OCI-LY3 (cell line): ENCODE results near the gene CADPS2.

Experiments used
- H2AFZ ChIP-seq: fragments of 200-600, 300-600 bp; shearing (Covaris generic); 2 replicates; pipeline ENCODE4 v1.6.0; 2014; ENCODE audit warnings: antibody characterized with exemption, low read depth, low read length
- H3K27ac ChIP-seq: fragments of 200-600, 300-600 bp; sonication (generic); 2 replicates; pipeline ENCODE4 v1.5.1; 2014; ENCODE audit warnings: mild to moderate bottlenecking, low read length, moderate library complexity, mixed read lengths
- H3K27me3 ChIP-seq: fragments of 200-600, 300-600 bp; sonication (generic); 2 replicates; pipeline ENCODE4 v1.6.1; 2014; ENCODE audit warnings: low read depth, low read length, mixed read lengths
- H3K36me3 ChIP-seq: fragments of 200-600, 300-600 bp; sonication (generic); replicated peaks from 2 replicates; pipeline ENCODE3; 2014; ENCODE audit warnings: low read depth, low read length, mixed read lengths
- H3K4me1 ChIP-seq: fragments of 300-600, 200-600 bp; sonication (generic); 2 replicates; pipeline ENCODE4 v1.6.1; 2014; ENCODE audit warnings: low read length, mixed read lengths
- H3K4me2 ChIP-seq: fragments of 200-600, 300-600 bp; sonication (generic); 2 replicates; pipeline ENCODE4 v1.6.1; 2014; ENCODE audit warnings: low read length, mixed read lengths
- H3K4me3 ChIP-seq: fragments of 300-600, 200-600 bp; sonication (generic); 2 replicates; pipeline ENCODE4 v1.5.1; 2014; ENCODE audit warnings: antibody characterized with exemption, mild to moderate bottlenecking, low read length, moderate library complexity
- H3K79me2 ChIP-seq: fragments of 300-600, 200-600 bp; shearing (Covaris generic); 2 replicates; pipeline ENCODE4 v1.6.1; 2014; ENCODE audit warnings: mild to moderate bottlenecking, low read length, mixed read lengths
- H3K9ac ChIP-seq: fragments of 300-600, 200-600 bp; shearing (Covaris generic); 2 replicates; pipeline ENCODE4 v1.6.0; 2014; ENCODE audit warnings: mild to moderate bottlenecking, low read length, moderate library complexity
- H3K9me3 ChIP-seq: fragments of 200-600, 300-600 bp; shearing (Covaris generic); 2 replicates; pipeline ENCODE4 v1.6.1; 2014; ENCODE audit warnings: low read length, mixed read lengths; ENCODE audit not compliant: insufficient read depth
- H4K20me1 ChIP-seq: fragments of 200-600, 300-600 bp; sonication (generic); 2 replicates; pipeline ENCODE4 v1.6.1; 2016; ENCODE audit warnings: low read length, mixed read lengths; ENCODE audit not compliant: insufficient read depth
- CTCF ChIP-seq: fragments of 200-600, 300-600 bp; sonication (generic); IDR thresholded peaks from 2 replicates; pipeline ENCODE4 v1.5.1; 2014; ENCODE audit warnings: antibody characterized with exemption, low read length, low read depth
- EZH2phosphoT487 ChIP-seq: fragments of 200-600 bp; shearing (Covaris generic); IDR thresholded peaks from 2 replicates; pipeline ENCODE4 v1.6.1; 2018; ENCODE audit warnings: antibody characterized with exemption, mixed run types, low read depth

CADPS2 gene

GRCh38 chr7:122394512-122394911 lies 491.7 kb downstream of the CADPS2 start:
- Histone ChIP-seq H2AFZ (no peak overlapping the region), H3K79me2 (no peaks in the 10 kb centered on the region), H3K4me1 (peaks cover 12% of the 10 kb centered on the region), H3K36me3 (no peaks in the 10 kb centered on the region), H3K9ac (no peak overlapping the region), H3K27ac (no peak overlapping the region), H3K27me3 (no peaks in the 10 kb centered on the region), H3K9me3 (no peaks in the 10 kb centered on the region), H3K4me2 (no peak overlapping the region), H3K4me3 (no peak overlapping the region), H4K20me1 (no peaks in the 10 kb centered on the region)
- TF ChIP-seq CTCF, result no peak
- no peak for TF ChIP-seq EZH2phosphoT487

DNA sequence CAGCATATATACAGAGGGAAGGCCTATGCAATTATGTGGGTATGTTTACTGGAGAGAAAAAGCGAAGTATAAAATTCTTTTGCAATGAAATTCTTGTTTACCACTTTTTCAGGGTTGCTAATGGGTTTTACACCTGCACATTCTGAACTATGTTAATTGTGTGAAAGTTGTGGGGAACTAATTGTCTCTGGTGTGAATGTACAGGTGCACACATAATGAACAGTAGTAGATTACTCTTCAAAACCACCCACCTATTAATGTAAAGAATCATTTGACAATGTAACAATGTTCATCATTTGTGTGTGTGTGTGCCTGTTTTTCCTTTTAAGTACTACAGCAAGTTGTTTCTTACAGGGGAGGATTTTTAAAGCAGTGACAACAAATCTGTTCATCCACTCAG lies 501.7 kb downstream of the CADPS2 start:
- Histone ChIP-seq H3K27ac (no peak overlapping the region), H3K4me2 (no peak overlapping the region), H3K9ac (no peak overlapping the region), H3K27me3 (no peaks in the 10 kb centered on the region), H3K9me3 (no peaks in the 10 kb centered on the region), H4K20me1 (no peaks in the 10 kb centered on the region), H3K4me3 (no peak overlapping the region), H2AFZ (no peak overlapping the region), H3K79me2 (no peaks in the 10 kb centered on the region), H3K4me1 (peaks cover 40% of the 10 kb centered on the region), H3K36me3 (no peaks in the 10 kb centered on the region)
- TF ChIP-seq EZH2phosphoT487 (no peak), CTCF (no peak)

GRCh38 chr7:122383934-122384333 lies 502.3 kb downstream of the CADPS2 start:
- no peak overlapping the region for H2AFZ ChIP-seq
- H3K9me3 ChIP-seq, result no peaks in the 10 kb centered on the region
- H3K4me2 ChIP-seq, result peak overlapping the region; percentile 40
- no peaks in the 10 kb centered on the region for H4K20me1 ChIP-seq
- no peak overlapping the region for H3K9ac ChIP-seq
- no peaks in the 10 kb centered on the region for H3K79me2 ChIP-seq
- no peaks in the 10 kb centered on the region for H3K36me3 ChIP-seq
- no peak overlapping the region for H3K27ac ChIP-seq
- peak overlapping the region; percentile 21; the same call in 1 of the 2 replicates for H3K4me3 ChIP-seq
- H3K4me1 ChIP-seq, result peaks cover 40% of the 10 kb centered on the region
- H3K27me3 ChIP-seq, result no peaks in the 10 kb centered on the region
- no peak for TF ChIP-seq EZH2phosphoT487
- TF ChIP-seq CTCF, result no peak

- no peak overlapping the region for H3K27ac ChIP-seq
- peaks cover 40% of the 10 kb centered on the region for H3K4me1 ChIP-seq
- no peak overlapping the region for H2AFZ ChIP-seq
- H3K79me2 ChIP-seq, result no peaks in the 10 kb centered on the region
- no peak overlapping the region for H3K9ac ChIP-seq
- TF ChIP-seq EZH2phosphoT487, result no peak
- TF ChIP-seq CTCF, result no peak
- H3K4me3 ChIP-seq, result no peak overlapping the region; the same call in 1 of the 2 replicates
- H4K20me1 ChIP-seq, result no peaks in the 10 kb centered on the region
- H3K36me3 ChIP-seq, result no peaks in the 10 kb centered on the region
- no peaks in the 10 kb centered on the region for H3K9me3 ChIP-seq
- no peaks in the 10 kb centered on the region for H3K27me3 ChIP-seq
- peak overlapping the region; percentile 52 for H3K4me2 ChIP-seq
Measured at GRCh38 chr7:122380992-122381391, 505.3 kb downstream of the CADPS2 start.
